Fibroblast of the aortic adventitia (primary cell): ENCODE data around the gene F7. TPM values are rescaled to one million over a fixed set of nuclear protein-coding genes. Genes with fewer than 3 reads are reported as not detected.
"Not testable (repeated sequence)": the region's sequence is repeated elsewhere in the genome, so short reads cannot be mapped to it uniquely, and the experiment has no call there.

Source experiments
- DNase-seq: peaks from one replicate; pipeline ENCODE4 v3.0.0-alpha.2; 2010; ENCODE audit warnings: low read depth
- H3K4me3 ChIP-seq: 2 replicates; pipeline ENCODE4 v1.5.1; 2011; ENCODE audit warnings: low read depth, mild to moderate bottlenecking, control low read depth, low read length, moderate library complexity
- CTCF ChIP-seq: IDR thresholded peaks from 2 replicates; pipeline ENCODE4 v1.5.1; 2011; ENCODE audit warnings: mild to moderate bottlenecking, low read length, control low read depth, inconsistent platforms; ENCODE audit not compliant: insufficient read depth
- total RNA-seq: library from RNA; depleted of rRNA; stranded (reverse); fragments of >200 nt; gene quantifications from 2 replicates; pipeline ENCODE4 v1.2.3, GENCODE V29; 2012; ENCODE audit warnings: low replicate concordance

The F7 gene
- total RNA-seq, 1 donor = under 0.01 TPM

GRCh38 chr13:113077953-113078901, 27.4 kb upstream of the F7 start:
- no peak overlapping the region for H3K4me3 ChIP-seq
- no peak for TF ChIP-seq CTCF
- no peak for DNase-seq

GRCh38 chr13:113078902-113079780, 26.4 kb upstream of the F7 start:
- DNase-seq = no peak

GRCh38 chr13:113079781-113080080, 25.9 kb upstream of the F7 start:
- H3K4me3 ChIP-seq, DNase-seq: not testable (repeated sequence)

More at GRCh38 chr13:113078902-113079780, 26.4 kb upstream of the F7 start:
- no peak overlapping the region for H3K4me3 ChIP-seq
- no peak for TF ChIP-seq CTCF

- TF ChIP-seq CTCF = no peak
- H3K4me3 ChIP-seq = no peak overlapping the region
- DNase-seq = no peak
Observed at GRCh38 chr13:113080361-113080831, 25.2 kb upstream of the F7 start.

- DNase-seq = no peak
- H3K4me3 ChIP-seq = no peak overlapping the region
- TF ChIP-seq CTCF = no peak
Observed at GRCh38 chr13:113080901-113081521, 24.6 kb upstream of the F7 start.

- TF ChIP-seq CTCF = no peak
- DNase-seq = no peak
Observed at GRCh38 chr13:113082198-113083021, 23.2 kb upstream of the F7 start.

More at GRCh38 chr13:113082198-113083021, 23.2 kb upstream of the F7 start:
- no peak overlapping the region for H3K4me3 ChIP-seq
